GM18507 (cell line): ENCODE measurements around the gene HELZ2.

Experiments
- DNase-seq: peaks from one replicate; pipeline ENCODE4 v3.0.0; 2011; ENCODE audit warnings: low read depth; ENCODE audit not compliant: insufficient read length; ENCODE audit errors: extremely low spot score
- FAIRE-seq: peaks from 2 replicates; lab custom pipeline; 2011; peaks lifted over from hg19 to GRCh38; lab: Jason Lieb, UNC

HELZ2 gene

DNA sequence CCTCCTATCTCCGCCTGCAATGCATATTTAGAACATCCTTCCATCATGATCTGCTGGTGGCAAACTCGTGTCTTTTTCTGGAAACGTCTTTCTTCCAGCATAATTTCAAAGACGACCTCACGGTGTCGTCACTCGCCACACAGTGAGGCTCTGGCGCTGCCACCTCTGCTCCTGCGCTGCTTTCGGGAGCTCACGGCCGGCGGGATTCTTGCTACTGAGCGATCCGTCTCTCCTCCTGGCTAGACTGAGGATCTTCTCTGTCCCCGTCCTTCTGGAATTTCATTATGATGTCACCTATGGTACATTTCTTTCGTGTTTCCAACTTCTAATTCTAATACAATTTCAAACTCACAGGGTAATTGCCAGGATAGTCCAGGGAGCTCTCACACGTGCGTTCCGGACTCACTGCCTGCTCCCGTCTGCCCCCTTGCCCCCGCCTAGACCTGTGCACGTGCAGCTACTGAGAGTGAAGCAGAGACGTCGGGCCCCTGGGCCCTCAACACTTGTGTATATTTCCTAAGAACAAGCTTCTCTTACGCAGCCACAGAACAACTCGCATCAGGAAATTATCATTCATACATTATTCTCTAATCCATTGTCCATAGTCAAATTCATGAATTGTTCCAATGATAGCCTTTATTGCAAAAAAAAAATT lies 25.5 kb upstream of the HELZ2 start:
- DNase-seq (no peak), FAIRE-seq (no peak)

DNA sequence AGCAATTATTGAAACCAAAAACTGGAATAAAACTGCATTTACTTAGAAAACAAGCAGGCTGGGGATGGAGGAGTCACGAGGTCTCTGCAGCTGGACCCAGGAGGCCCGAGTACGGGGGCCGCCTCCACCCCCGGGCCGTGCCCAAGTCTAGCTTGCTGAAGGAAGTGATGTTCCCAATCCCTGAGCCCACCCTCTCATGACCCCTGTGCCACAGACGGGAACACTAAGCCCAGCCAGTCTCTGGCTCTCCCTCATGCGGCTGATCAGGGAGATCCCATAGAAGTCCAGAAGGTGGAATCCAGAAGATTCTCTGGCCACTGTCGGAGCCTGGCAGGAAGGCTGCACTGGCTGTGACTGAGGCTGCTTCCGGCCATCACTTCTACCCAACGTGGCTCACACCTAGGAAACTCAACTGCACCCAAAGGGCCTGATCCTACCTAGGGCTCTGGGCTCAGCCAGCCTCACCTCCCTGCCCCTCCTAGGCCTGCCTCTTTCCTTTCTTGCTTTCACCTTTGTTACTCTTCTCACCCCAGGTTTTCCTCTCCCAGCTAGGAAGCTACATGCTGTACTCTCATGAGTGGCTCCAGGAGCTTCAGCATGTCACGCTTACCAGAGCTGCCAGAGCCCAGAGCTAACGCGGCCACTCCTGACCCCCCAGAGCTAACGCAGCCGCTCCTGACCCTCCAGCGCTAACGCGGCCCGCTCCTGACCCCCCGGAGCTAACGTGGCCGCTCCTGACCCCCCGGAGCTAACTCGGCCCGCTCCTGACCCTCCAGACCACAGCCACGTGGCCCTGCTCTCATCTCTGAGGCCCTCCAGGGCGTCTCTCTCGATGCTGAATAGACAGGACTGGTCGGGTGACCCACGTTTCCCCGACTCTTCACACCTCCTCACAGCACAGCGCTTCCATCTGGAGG lies 24.7 kb upstream of the HELZ2 start:
- no peak for DNase-seq
- no peak for FAIRE-seq

DNA sequence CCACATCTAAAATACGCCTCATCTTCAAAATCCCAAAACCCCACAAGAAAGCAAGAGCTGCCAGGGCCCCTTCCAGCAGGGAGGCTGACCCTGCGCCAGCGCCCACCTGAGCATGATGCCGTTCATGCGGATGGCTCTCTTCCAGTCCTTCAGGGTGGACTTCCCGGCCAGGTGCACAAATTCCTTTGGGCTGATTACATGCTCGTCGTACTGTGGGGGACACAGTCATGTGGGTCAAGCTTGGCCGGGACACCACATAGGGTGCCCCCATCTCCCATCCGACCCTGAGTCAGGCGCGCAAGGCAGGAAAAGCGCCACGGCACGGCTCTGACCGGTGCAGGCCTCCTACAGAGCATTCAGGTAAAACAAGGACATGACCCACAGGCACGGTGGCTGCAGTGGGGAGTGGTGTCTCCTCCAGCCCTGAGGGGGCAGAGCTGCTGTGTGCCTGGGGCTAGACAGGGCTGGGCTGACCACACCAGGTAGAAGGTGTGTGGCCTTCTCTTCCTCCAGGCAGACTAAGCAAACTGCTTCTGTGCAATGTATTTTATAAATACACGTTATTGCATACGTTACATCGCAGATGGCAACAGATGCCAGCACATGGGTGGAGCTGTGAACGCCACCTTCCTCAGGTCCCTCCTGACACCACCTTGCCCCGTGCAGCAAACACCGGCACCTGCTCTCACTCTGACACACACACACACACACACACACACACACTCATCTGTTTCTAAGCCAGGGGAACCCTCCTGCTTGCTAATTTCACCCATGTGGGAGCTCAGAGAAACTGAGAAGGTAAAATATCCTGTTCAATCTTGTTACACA lies 23.8 kb upstream of the HELZ2 start:
- DNase-seq (no peak), FAIRE-seq (no peak)

DNA sequence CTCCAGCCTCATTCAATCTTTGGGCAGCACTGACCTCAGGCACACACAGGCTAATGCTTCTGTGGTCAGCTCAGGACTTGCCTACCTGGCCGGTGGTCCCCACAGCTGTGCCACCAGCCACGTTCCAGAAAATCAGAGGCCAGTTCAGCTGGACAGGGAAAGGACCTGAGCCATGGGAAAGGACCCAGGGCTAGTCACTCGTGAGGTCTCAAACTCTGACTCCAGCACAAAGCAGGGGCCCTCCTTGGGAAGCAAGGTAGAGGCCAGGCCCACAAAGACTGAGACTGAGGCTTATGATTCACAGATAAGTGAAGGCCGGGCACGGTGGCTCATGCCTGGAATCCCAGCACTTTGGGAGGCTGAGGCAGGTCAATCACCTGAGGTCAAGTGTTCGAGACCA lies 22.4 kb upstream of the HELZ2 start:
- FAIRE-seq, result no peak
- no peak for DNase-seq

DNA sequence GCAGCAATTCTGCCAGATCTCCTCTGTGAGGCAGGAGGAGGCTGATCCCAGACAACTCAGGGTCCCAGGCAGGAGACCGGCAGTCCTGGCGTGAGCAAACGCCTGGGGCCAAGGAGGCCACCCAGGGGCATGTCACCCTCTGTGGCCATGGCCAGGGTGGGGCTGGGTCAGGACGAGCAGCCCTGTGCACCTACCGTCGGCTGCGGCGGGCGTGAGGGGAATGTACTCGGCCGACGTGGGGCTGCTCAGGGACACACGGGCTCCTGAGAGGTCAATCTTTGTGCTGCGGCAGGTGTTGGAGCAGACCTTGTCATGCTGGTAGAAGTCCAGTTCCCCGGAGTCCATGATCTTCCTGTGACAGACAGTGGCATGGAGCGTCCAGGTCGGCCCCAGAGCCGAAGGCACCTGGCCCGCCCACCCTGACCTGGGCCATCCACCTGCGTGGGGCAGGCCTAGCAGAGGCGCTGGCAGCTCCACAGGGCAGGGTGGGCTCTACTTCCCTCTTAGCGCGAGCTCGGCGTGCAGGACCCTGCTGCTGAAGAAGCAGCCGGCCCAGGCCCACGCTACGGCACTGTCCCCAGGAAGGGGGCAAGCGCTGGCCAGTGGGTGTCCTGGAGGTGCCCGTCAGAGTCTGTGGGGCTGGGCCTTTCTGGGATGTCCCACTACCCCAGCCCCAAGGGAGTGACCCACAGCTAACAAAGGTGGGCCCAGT lies 21.5 kb upstream of the HELZ2 start:
- FAIRE-seq, result no peak

DNA sequence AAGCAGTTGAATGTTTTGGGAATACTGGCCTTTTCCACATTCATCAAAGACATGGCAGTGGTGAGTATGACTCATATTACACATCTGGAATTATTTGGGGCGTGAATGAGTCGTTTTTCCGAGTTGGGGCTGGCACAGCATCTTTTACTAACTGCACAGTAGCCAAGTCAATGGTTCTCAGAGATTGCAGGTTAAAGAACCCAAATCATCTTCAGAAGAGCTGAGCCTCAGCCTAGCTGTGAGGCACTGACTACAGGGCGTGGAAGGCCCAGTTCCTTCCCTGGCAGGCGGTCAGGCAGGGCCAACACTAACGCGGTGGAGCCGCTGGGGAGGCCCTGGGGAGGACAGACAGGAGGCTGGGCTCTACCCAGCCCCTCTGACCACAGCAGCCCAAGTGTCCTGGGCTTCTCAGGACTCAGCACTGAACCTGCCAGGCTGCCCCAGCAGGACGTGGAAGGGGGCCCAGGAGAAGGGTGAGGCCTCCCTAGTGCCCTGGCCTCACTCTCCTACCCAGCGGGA lies 20.1 kb upstream of the HELZ2 start:
- FAIRE-seq (no peak), DNase-seq (no peak)

More for the DNA sequence above, 21.5 kb upstream of the HELZ2 start:
- no peak for DNase-seq

DNA sequence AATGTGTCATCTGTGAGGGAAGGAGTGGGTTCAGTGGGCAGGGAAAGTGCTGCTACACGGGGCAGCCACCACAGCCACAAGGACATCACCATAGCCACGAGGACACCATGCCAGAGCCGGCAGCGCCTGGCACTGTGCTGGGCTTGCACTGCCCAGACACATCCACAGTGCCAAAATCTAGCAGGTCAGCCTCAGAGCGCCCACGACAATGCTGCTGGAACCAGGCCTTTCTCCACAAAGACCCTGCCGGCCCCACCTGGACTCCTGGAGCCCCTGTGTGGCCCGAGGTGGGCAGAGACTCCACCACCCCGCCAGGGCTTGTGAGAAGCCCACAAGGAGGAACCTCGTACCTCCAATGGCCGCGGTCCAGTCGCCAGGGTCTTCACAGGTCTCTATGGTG lies 18.6 kb upstream of the HELZ2 start:
- no peak for FAIRE-seq
- no peak for DNase-seq

- DNase-seq (no peak), FAIRE-seq (no peak)
These were observed 17.8 kb upstream of the HELZ2 start for GRCh38 chr20:63591786-63592355.

DNA sequence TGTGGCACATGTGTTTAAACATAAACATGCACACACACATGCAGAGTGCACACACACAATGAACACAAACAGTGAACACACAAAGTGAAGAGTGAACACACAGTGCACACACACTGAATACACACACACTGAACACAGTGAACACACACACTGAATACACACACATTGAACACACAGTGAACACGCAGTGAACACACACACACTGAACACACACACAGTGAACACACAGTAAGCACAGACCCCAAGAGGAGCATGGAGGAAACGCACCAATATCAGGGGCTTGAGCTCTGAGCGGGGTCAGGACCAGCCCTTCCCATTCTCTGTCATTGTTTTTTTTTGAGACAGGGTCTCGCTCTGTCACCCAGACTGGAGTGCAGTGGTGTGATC lies 17.1 kb upstream of the HELZ2 start:
- FAIRE-seq (no peak), DNase-seq (no peak)

DNA sequence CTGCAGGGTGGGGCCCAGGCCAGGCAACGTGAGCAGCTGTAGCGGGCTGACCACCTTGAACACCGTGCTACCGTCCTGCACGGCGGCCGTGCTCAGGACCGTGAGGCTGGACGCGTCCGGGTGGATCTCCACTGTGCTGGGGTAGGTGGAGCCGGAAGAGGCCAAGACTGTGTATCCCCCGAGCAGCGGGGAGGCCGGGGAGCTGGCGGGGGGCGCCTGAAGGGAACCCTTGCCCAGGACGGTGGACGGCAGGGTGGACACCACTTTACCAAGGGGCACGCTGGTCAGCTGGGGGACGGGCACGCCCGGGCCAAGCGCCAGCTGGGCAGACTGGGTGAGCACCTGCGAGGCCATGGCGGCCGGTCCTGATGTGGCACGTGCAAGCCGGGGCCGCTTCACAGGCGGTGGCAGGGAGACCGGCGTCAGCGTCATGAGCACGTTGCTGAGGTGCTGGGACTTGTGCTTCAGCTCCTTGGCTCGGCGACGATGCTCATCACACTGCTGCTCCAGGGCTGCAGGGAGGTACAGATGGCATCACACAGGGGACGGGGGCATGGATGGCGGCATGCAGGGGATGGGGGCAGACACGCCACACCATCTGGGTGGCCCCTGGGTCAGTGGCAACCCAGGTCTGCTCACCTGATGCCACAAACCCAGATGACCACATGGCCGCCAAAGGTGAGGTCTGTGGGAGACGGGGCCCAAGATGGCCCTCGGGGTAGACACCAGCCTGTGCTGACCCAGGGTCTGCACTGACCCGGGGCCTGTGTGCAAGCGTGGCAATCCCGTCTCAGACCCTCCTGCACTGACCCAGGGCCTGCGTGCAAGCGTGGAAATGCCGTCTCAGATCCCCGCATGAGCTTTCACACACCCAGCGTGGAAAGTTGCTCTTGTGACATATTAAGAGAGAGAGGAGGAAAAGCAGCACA lies 16.4 kb upstream of the HELZ2 start:
- no peak for FAIRE-seq
- no peak for DNase-seq

GRCh38 chr20:63589261-63590217 lies 15.5 kb upstream of the HELZ2 start:
- no peak for FAIRE-seq
- DNase-seq, result no peak

- DNase-seq (no peak), FAIRE-seq (no peak)
These were observed 14.6 kb upstream of the HELZ2 start for GRCh38 chr20:63588641-63589041.

DNA sequence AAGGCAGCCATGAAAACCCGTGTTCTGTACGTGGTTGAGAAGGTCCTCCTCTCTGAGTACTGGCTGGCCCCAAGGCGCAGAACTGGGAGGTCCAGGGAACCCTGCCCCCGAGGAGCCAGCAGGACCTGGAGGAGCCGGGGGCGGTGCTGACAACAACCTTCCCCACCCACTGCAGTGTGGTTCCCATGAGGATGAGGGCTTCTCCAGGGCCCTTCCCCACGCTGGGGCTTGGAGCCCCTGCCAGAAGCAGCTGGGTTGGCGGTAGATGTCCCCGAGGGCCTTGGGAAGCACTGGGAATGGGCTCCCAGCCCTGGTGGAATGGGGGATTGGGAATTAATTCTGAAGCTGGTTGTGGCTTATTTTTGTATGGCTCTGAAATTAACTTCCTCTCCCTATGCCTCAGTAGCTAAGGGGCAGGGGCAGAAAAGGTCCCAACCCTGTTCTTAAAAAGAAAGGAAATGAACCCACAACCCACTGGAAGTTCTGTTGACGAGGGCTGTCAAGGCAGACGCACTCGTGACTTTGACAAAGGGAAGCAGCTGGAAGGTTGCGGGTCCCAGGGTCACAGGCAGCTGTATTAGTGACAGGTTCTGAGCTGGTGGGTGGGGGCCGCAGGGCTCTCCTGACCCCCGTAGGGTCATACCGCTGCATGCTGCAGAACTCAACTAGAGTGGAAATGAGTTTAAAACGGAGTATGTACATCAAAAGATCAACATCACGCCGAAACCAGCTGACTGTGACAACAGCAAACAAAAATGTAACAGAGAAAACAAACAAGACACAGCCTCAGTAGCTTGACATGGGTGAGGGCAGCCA lies 13.9 kb upstream of the HELZ2 start:
- no peak for FAIRE-seq
- no peak for DNase-seq

GRCh38 chr20:63587256-63587655 lies 13.2 kb upstream of the HELZ2 start:
- DNase-seq (no peak), FAIRE-seq (no peak)

DNA sequence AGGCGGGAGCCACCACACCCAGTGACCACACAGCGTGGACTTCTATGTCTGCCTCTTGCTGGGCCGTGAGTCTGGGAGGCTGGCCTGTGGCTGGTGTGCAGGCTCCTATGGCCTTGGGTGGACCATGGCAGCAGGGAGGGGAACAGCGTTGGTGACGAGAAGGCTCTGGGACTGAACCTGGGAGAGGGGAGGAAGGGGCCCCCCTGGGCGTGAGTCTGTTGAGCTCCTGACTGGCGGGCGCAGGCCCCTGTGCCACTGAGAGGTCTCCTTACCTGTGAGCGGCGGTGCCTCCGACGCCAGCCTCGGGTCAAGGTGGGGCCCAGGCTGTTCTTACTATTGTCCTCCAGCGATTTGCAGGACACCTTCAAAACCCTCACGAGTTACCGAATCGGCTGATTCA lies 12.8 kb upstream of the HELZ2 start:
- DNase-seq (no peak), FAIRE-seq (no peak)
